Activated T-cell treated with anti-CD3 and anti-CD28 coated beads, Interleukin-2, amount 50 U/mL, for 72 hours (primary cell): ENCODE measurements around the gene CES3. TPM values are rescaled to one million over a fixed set of nuclear protein-coding genes. Genes with fewer than 3 reads are reported as not detected.
"Not testable (repeated sequence)": the region's sequence is repeated elsewhere in the genome, so short reads cannot be mapped to it uniquely, and the experiment has no call there.

Experiments
- ATAC-seq, 2 donors: fragments of 150-1000 bp; cut with Tn5 transposase; replicated peaks in 1 of 2; 2 replicates each; pipeline ENCODE4 v1.10.0; 2021; ENCODE audit warnings: moderate library complexity in 2 of 2, mild to moderate bottlenecking in 1 of 2
- DNase-seq, 2 donors: peaks; one replicate each; pipeline ENCODE4 v3.0.0; 2021 to 2022; ENCODE audit warnings: mixed read lengths in 1 of 2
- H3K27ac Mint-ChIP-seq: one replicate; pipeline ENCODE4 v1.8.0; 2022; ENCODE audit warnings: mild to moderate bottlenecking, moderate library complexity, mixed read lengths
- H3K27me3 Mint-ChIP-seq: one replicate; pipeline ENCODE4 v1.8.0; 2022; ENCODE audit warnings: low read depth, mixed read lengths
- H3K36me3 Mint-ChIP-seq, 2 donors: one replicate each; pipeline ENCODE4 v1.8.0; 2022; ENCODE audit warnings: mixed read lengths in 2 of 2, mild to moderate bottlenecking in 1 of 2; ENCODE audit not compliant: insufficient read depth in 2 of 2
- H3K4me1 Mint-ChIP-seq: one replicate; pipeline ENCODE4 v1.8.0; 2022; ENCODE audit warnings: low read depth, mixed read lengths
- H3K4me3 Mint-ChIP-seq, 2 donors: one replicate each; pipeline ENCODE4 v1.8.0; 2022; ENCODE audit warnings: mild to moderate bottlenecking in 2 of 2, mixed read lengths in 2 of 2, moderate library complexity in 2 of 2
- H3K9me3 Mint-ChIP-seq, 2 donors: one replicate each; pipeline ENCODE4 v1.8.0; 2022; ENCODE audit warnings: mixed read lengths in 2 of 2
- total RNA-seq, 2 donors: library from RNA; stranded (reverse); gene quantifications; one replicate each; pipeline ENCODE4 v1.2.3, GENCODE V29; 2022

CES3 gene
- total RNA-seq, 2 donors from 2014 or later: 6.9 to 11.5 TPM

GRCh38 chr16:66988197-66988788 lies 27.2 kb downstream of the CES3 start, which contains the start of gene CES4A:
TSS of gene CES4A (plus strand) at chr16:66988589. CDS start at chr16:66988773, 184 bp downstream.
- peak in 1 of 2 donors; percentile 10 for ATAC-seq
- Mint-ChIP-seq H3K4me1 (peaks cover 65% of the 10 kb centered on the region), H3K36me3 (peaks cover 9 to 12% of the 10 kb centered on the region in 2 donors), H3K9me3 (peaks cover 0 to 2% of the 10 kb centered on the region in 2 donors), H3K4me3 (peak within 1 kb of the TSS; percentile 77 to 91), H3K27ac (peak within 1 kb of the TSS; percentile 95), H3K27me3 (no peaks in the 10 kb centered on the region)
- peak; percentile 35 to 50 for DNase-seq

- H3K9me3 Mint-ChIP-seq: peaks cover 0 to 2% of the 10 kb centered on the region in 2 donors
- H3K36me3 Mint-ChIP-seq: peaks cover 3 to 4% of the 10 kb centered on the region in 2 donors
- ATAC-seq: no peak
- peak overlapping the region; percentile 39 for H3K27ac Mint-ChIP-seq
- H3K4me1 Mint-ChIP-seq: peaks cover 32% of the 10 kb centered on the region
- no peak for DNase-seq
- no peaks in the 10 kb centered on the region for H3K27me3 Mint-ChIP-seq
- no peak overlapping the region for H3K4me3 Mint-ChIP-seq
Measured at GRCh38 chr16:66991545-66992077, 30.5 kb downstream of the CES3 start.

DNA sequence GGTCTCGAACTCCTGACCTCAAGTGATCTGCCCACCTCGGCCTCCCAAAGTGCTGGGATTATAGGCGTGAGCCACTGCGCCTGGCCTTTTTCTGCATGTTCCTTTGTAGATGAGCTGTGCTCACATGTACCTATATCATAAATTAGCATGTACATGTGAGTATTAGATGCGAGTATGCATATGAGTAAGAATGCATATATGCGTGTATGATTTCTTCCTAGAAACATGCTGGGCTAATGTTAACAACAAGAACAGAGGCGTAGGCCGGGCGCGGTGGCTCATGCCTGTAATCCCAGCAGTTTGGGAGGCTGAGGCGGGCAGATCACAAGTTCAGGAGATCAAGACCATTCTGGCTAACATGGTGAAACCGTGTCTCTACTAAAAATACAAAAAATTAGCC lies 32.5 kb downstream of the CES3 start:
- H3K36me3 Mint-ChIP-seq, H3K27me3 Mint-ChIP-seq, DNase-seq: not testable (repeated sequence)

DNA sequence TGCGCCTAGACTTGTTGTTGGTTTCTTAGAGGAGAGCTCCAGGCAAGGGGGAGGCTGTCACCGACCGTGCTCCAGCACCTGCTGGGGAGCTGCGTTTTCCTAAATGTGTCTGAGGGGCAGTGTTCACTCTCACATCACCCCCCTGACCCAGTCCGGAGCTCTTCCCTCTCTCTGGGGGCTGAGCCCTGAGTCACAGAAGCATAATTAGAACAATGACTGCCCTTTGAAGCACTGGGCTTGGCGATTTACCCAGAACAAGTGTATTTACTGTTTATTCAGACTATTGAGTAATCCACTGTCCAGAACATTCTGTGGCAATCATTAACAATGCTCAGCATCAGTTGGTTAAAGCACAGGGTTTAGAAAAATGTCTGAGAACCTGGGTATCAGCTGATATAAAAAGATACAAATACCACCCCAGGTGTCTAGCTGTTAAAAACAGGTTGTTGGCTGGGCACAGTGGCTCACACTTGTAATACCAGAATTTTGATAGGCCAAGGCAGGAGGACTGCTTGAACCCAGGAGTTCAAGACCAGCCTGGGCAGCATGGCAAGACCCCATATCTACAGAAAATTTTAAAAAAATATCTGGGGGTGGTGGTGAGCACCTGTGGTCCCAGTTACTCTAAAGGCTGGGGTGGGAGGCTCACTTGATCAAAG lies 35.4 kb downstream of the CES3 start:
- no peak overlapping the region for H3K27ac Mint-ChIP-seq
- H3K27me3 Mint-ChIP-seq: no peaks in the 10 kb centered on the region
- H3K4me3 Mint-ChIP-seq: no peak overlapping the region
- no peaks in the 10 kb centered on the region for H3K9me3 Mint-ChIP-seq
- H3K4me1 Mint-ChIP-seq: peaks cover 21% of the 10 kb centered on the region
- ATAC-seq: no peak
- no peak for DNase-seq
- peaks cover 2 to 3% of the 10 kb centered on the region in 2 donors for H3K36me3 Mint-ChIP-seq

More for the DNA sequence above, 32.5 kb downstream of the CES3 start:
- not testable (repeated sequence) for H3K4me3 Mint-ChIP-seq, H3K27ac Mint-ChIP-seq, H3K9me3 Mint-ChIP-seq, ATAC-seq
- H3K4me1 Mint-ChIP-seq: peaks cover 17% of the 10 kb centered on the region

DNA sequence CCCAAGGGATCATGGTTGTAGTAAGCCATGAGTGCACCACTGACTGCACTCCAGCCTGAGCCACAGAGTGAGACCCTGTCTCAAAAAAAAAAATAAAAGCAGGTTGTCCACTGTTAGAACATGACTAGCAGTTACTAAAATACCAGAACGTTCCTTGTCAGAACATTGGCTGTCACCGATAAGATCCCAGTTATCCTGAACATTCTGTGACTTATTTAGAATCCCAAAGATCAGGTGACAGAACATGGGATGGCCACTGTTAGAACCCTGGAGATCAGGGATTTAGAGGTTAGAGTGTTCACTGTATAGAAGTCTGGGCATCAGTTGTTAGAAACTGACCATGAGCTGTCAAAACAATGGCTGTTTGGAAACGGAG lies 35.9 kb downstream of the CES3 start:
- Mint-ChIP-seq H3K4me1 (peaks cover 26% of the 10 kb centered on the region), H3K27me3 (no peaks in the 10 kb centered on the region), H3K9me3 (no peaks in the 10 kb centered on the region), H3K4me3 (no peak overlapping the region), H3K36me3 (peaks cover 2 to 3% of the 10 kb centered on the region in 2 donors), H3K27ac (no peak overlapping the region)
- no peak for DNase-seq
- ATAC-seq: no peak

DNA sequence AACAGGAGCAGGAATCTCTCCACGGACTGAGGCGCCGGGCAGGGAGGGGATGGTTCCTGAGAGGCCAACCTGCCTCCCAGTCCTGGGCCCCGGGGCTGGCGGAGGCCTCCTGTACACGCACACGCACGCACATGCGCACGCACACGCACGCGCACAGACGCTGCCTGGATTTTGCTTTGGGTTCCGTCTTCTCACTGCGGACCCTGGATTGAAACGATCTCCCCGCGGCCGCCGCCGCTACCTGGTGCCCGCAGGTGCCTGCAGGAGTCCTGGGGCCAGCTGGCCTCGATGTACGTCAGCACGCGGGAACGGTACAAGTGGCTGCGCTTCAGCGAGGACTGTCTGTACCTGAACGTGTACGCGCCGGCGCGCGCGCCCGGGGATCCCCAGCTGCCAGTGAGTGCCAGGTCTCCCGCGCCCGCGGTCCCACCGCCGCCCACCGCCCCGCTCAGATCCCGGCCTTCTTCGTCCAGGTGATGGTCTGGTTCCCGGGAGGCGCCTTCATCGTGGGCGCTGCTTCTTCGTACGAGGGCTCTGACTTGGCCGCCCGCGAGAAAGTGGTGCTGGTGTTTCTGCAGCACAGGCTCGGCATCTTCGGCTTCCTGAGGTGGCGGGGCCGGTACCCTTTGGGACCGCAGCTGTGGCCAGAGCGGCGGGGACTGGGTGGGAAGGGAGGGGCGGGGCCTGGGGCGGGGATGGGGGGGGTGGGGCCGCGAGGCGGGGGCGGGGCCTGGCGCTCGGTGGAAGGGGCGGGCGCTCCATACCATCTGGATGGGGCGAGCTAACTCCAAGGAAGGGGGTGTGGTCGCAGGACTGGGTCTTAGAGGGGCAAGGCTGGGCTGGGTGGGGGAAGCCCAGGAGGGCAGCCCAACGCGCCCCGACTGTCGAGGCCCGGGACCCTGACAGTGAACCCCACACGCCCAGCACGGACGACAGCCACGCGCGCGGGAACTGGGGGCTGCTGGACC lies 39.6 kb downstream of the CES3 start:
- H3K4me3 Mint-ChIP-seq: peak overlapping the region; percentile 84 to 85
- no peaks in the 10 kb centered on the region for H3K27me3 Mint-ChIP-seq
- H3K36me3 Mint-ChIP-seq: peaks cover 2 to 5% of the 10 kb centered on the region in 2 donors
- DNase-seq (peak; percentile 64 to 69), ATAC-seq (peak; percentile 76 to 81)
- H3K27ac Mint-ChIP-seq: peak overlapping the region; percentile 82
- H3K9me3 Mint-ChIP-seq: no peaks in the 10 kb centered on the region
- peaks cover 36% of the 10 kb centered on the region for H3K4me1 Mint-ChIP-seq

DNA sequence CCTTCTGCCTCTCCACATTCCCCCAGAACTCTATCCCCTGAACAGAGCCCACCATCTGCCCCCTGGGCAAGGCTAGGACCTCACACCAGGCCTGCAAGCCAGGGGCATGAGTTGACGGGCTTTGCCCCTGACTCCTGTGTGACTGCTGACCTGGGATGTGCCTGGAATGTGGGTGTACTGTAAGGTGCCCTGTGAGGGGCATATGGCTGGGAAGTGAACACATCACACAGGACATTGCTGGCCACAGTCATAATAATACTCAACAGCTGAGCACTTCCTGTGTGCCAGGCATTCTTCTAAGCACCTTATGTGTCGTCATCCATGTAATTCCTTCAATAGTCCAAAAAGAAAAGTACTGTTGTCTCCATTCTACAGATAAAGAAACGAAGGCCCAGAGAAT lies 40.7 kb downstream of the CES3 start:
- Mint-ChIP-seq H3K4me1 (peaks cover 36% of the 10 kb centered on the region), H3K36me3 (peaks cover 2 to 5% of the 10 kb centered on the region in 2 donors), H3K4me3 (peak overlapping the region; percentile 12 to 84), H3K27me3 (no peaks in the 10 kb centered on the region), H3K27ac (peak overlapping the region; percentile 6), H3K9me3 (no peaks in the 10 kb centered on the region)
- peak in 1 of 2 donors; percentile 22 for ATAC-seq
- DNase-seq: no peak

DNA sequence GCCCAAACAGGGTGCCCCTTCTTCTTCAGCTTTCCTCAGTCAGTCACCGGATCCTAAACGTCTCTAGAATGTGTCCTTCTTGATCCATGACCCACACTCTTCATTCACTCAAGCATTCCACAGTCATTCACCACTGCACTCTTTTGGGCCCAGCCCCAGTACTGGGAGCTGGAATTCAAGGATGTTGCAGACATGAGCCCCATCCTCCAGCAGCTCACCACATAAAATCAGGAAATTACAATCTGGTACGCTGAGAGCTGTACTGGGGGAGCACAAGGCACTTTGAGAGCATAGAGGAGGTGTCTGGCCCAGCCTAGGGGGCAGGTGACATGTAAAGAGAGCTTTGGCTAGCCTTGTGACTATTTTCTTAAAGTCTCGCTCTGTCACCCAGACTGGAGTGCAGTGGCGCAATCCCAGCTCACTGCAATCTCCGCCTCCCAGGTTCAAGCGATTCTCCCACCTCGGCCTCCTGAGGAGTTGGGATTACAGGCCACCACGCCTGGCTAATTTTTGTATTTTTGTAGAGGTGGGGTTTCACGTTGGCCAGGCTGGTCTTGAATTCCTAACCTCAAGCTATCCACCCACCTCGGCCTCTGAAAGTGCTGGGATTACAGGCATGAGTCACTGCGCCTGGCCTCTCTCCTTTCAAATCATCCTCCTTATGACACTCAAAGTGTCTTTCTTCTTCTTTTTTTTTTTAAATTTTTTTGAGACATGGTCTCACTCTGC lies 46.0 kb downstream of the CES3 start:
- no peaks in the 10 kb centered on the region for H3K9me3 Mint-ChIP-seq
- peak; percentile 36 to 53 for ATAC-seq

DNA sequence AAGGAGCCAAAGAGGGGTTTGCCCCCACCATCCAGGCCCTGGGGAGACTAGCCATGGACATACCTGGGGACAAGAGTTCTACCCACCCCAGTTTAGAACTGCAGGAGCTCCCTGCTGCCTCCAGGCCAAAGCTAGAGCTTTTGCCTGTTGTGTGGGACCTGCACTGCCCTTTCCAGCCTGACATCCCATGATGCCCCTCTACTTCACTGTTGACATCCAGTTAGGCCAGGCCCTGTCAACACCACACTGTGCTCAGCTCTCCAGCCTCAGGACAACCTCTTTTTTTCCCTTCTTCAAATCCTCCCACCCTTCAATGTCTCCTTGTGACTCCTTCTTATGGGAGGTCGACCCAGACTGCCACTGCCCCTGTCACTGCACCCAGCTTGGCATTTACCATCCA lies 48.1 kb downstream of the CES3 start:
- no peak for DNase-seq
- H3K4me3 Mint-ChIP-seq: no peak overlapping the region
- H3K27ac Mint-ChIP-seq: no peak overlapping the region
- no peaks in the 10 kb centered on the region for H3K36me3 Mint-ChIP-seq
- H3K27me3 Mint-ChIP-seq: no peaks in the 10 kb centered on the region
- no peak for ATAC-seq
- no peaks in the 10 kb centered on the region for H3K9me3 Mint-ChIP-seq
- H3K4me1 Mint-ChIP-seq: peaks cover 40% of the 10 kb centered on the region

More for the DNA sequence above, 46.0 kb downstream of the CES3 start:
- H3K36me3 Mint-ChIP-seq: peaks cover 0 to 2% of the 10 kb centered on the region in 2 donors
- H3K4me3 Mint-ChIP-seq: peak overlapping the region in 1 of 2 donors; percentile 25
- peak overlapping the region; percentile 84 for H3K27ac Mint-ChIP-seq
- no peak for DNase-seq
- H3K27me3 Mint-ChIP-seq: no peaks in the 10 kb centered on the region
- peaks cover 37% of the 10 kb centered on the region for H3K4me1 Mint-ChIP-seq

GRCh38 chr16:67011274-67011673 lies 50.2 kb downstream of the CES3 start:
- H3K4me3 Mint-ChIP-seq: peak overlapping the region; percentile 11 to 27
- DNase-seq: no peak
- H3K36me3 Mint-ChIP-seq: no peaks in the 10 kb centered on the region
- no peaks in the 10 kb centered on the region for H3K9me3 Mint-ChIP-seq
- H3K4me1 Mint-ChIP-seq: peaks cover 58% of the 10 kb centered on the region
- no peak for ATAC-seq
- H3K27me3 Mint-ChIP-seq: no peaks in the 10 kb centered on the region
- no peak overlapping the region for H3K27ac Mint-ChIP-seq

DNA sequence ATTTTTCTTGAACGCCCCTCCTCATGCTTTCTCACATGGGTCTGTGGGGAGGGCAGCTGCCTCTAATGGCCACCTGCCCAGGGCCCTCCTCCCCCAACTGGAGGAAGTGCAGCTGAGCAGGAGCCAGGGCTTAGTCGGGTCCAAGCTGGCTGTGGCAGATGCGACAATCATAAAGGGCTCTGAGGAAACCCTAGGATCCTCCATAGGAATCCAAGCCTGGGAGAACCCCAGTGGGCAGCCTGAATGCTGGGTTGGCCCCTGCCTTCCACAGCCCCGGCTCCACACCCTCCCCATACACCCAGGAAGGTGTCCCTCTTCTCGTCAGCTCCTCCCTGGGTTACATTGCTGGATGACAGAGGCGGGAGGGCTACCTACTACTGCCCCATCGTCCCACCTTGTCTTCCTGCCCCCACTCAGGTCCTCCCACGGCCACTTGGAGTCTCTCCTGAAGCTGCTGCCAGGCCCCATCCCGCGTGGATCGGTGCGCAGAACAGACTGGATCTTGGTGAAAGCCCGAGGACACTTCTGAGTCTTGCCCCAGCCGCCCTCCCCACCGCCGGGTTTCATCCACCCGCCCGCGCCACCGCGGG lies 52.3 kb downstream of the CES3 start:
- ATAC-seq: peak in 1 of 2 donors; percentile 0
- Mint-ChIP-seq H3K27me3 (no peaks in the 10 kb centered on the region), H3K36me3 (no peaks in the 10 kb centered on the region), H3K4me3 (peak overlapping the region; percentile 91 to 93), H3K4me1 (peaks cover 55% of the 10 kb centered on the region), H3K27ac (no peak overlapping the region), H3K9me3 (no peaks in the 10 kb centered on the region)
- DNase-seq: no peak
